A673 (cell line): ENCODE measurements around the gene SPINK1. TPM values are rescaled to one million over a fixed set of nuclear protein-coding genes. Genes with fewer than 3 reads are reported as not detected.

Experiments
- BruUV-seq: library from RNA; stranded (reverse); fragments of 400-500 nt; replicated peaks from 2 replicates; lab custom pipeline; 2021; lab: Mats Ljungman, UMichigan
- CTCF ChIA-PET: fragments of 300-600 bp; sonication (Branson Sonifier 250); formaldehyde crosslinking; loops from one replicate; lab custom pipeline; 2022; ENCODE audit warnings: antibody characterized with exemption; lab: Charles Lee
- POLR2A ChIA-PET: fragments of 300-600 bp; sonication (Branson Sonifier 250); formaldehyde crosslinking; loops from one replicate; lab custom pipeline; 2022; ENCODE audit warnings: antibody characterized with exemption; ENCODE audit not compliant: low non-redundant PET; lab: Charles Lee
- DNase-seq: peaks from one replicate; pipeline ENCODE4 v3.0.0-alpha.2; 2015; ENCODE audit warnings: low spot score
- H3K27ac ChIP-seq: fragments of 200-600 bp; sonication (generic); 2 replicates; pipeline ENCODE4 v1.5.1; 2016; ENCODE audit warnings: mixed run types, low read depth, mild to moderate bottlenecking, mixed read lengths, antibody characterized with exemption, low read length; ENCODE audit not compliant: poor library complexity, severe bottlenecking
- H3K27me3 ChIP-seq: fragments of 200-600 bp; sonication (generic); replicated peaks from 2 replicates; pipeline ENCODE4 v1.6.1; 2017; ENCODE audit warnings: mixed run types, low read depth, mild to moderate bottlenecking, mixed read lengths, antibody characterized with exemption, low read length; ENCODE audit not compliant: insufficient read depth, poor library complexity
- H3K36me3 ChIP-seq: fragments of 200-600 bp; sonication (generic); 2 replicates; pipeline ENCODE4 v1.6.1; 2016; ENCODE audit warnings: mixed run types, mild to moderate bottlenecking, mixed read lengths, antibody characterized with exemption, low read length; ENCODE audit not compliant: insufficient read depth, poor library complexity, severe bottlenecking
- H3K4me1 ChIP-seq: fragments of 200-600 bp; sonication (generic); 2 replicates; pipeline ENCODE4 v1.6.1; 2017; ENCODE audit warnings: mixed run types, mild to moderate bottlenecking, mixed read lengths, antibody characterized with exemption, low read length; ENCODE audit not compliant: insufficient read depth, poor library complexity, severe bottlenecking
- H3K4me3 ChIP-seq: fragments of 200-600 bp; sonication (generic); 2 replicates; pipeline ENCODE4 v1.5.1; 2016; ENCODE audit warnings: low read depth, mixed run types, mild to moderate bottlenecking, mixed read lengths, low read length; ENCODE audit not compliant: poor library complexity, severe bottlenecking
- H3K9me3 ChIP-seq: fragments of 200-600 bp; sonication (generic); 2 replicates; pipeline ENCODE4 v1.6.1; 2016; ENCODE audit warnings: mixed run types, low read depth, mild to moderate bottlenecking, mixed read lengths, antibody characterized with exemption, low read length; ENCODE audit not compliant: poor library complexity, severe bottlenecking
- CTCF ChIP-seq: fragments of 300-800, 200-600 bp; sonication (generic); conservative IDR thresholded peaks from 2 replicates; pipeline ENCODE4 v1.5.1; 2017; ENCODE audit warnings: low read depth, mild to moderate bottlenecking, antibody characterized with exemption, low read length, moderate library complexity, mixed read lengths
- EZH2 ChIP-seq: fragments of 200-600 bp; sonication (generic); IDR thresholded peaks from 2 replicates; pipeline ENCODE4 v1.6.1; 2017; ENCODE audit warnings: borderline replicate concordance, low read depth, mild to moderate bottlenecking, mixed read lengths, antibody characterized with exemption, low read length; ENCODE audit not compliant: poor library complexity, severe bottlenecking
- intact Hi-C: fragments of 100-400 bp; cut with micrococcal nuclease; formaldehyde crosslinking; loops from one replicate; pipeline ENCODE4 v1.10.0; 2022; ENCODE audit not compliant: unreplicated experiment
- total RNA-seq: library from RNA; stranded (reverse); gene quantifications from 2 replicates; pipeline ENCODE4 v1.2.3, GENCODE V29; 2021

Gene SPINK1
- total RNA-seq, 1 experiment from 2014 or later, result not detected

GRCh38 chr5:147878066-147878759 is 46.7 kb upstream of the SPINK1 start, which contains the start of gene SCGB3A2:
Gene SCGB3A2 (plus strand): TSS chr5:147878711. CDS start chr5:147878804, 93 bp downstream.
- POLR2A ChIA-PET, result no interaction called here

GRCh38 chr5:147876626-147877025 is 45.2 kb upstream of the SPINK1 start:
- H3K4me1 ChIP-seq, result no peaks in the 10 kb centered on the region
- no TSS peak for BruUV-seq
- ChIA-PET POLR2A (no interaction called here), CTCF (no interaction called here)
- intact Hi-C loops, result no loop called here
- H3K36me3 ChIP-seq, result no peaks in the 10 kb centered on the region
- H3K9me3 ChIP-seq, result no peaks in the 10 kb centered on the region
- peaks cover 20% of the 10 kb centered on the region for H3K27me3 ChIP-seq
- DNase-seq, result no peak
- no peak overlapping the region for H3K4me3 ChIP-seq
- H3K27ac ChIP-seq, result no peak overlapping the region
- no peak for TF ChIP-seq EZH2
- TF ChIP-seq CTCF, result no peak

More at GRCh38 chr5:147878066-147878759, 46.7 kb upstream of the SPINK1 start, which contains the start of gene SCGB3A2:
- no peak for TF ChIP-seq EZH2
- no peak for TF ChIP-seq CTCF
- Histone ChIP-seq H3K27ac (no peak within 1 kb of the TSS), H3K4me3 (no peak within 1 kb of the TSS), H3K9me3 (no peaks in the 10 kb centered on the region), H3K27me3 (peaks cover 20% of the 10 kb centered on the region), H3K4me1 (no peaks in the 10 kb centered on the region), H3K36me3 (no peaks in the 10 kb centered on the region)
- no TSS peak for BruUV-seq
- CTCF ChIA-PET, result interaction anchor here (1.5 kb wide), 1 partner anchor 9 kb away, joined by 3 read pairs; no protein-coding TSS in a partner anchor
- intact Hi-C loops, result no loop called here
- no peak for DNase-seq

- POLR2A ChIA-PET, result no interaction called here
- Histone ChIP-seq H3K4me1 (no peaks in the 10 kb centered on the region), H3K4me3 (no peak overlapping the region), H3K27ac (no peak overlapping the region), H3K27me3 (peaks cover 20% of the 10 kb centered on the region), H3K9me3 (no peaks in the 10 kb centered on the region), H3K36me3 (no peaks in the 10 kb centered on the region)
- TF ChIP-seq CTCF, result no peak
- no peak for TF ChIP-seq EZH2
- intact Hi-C loops, result no loop called here
- no peak for DNase-seq
- no TSS peak for BruUV-seq
- CTCF ChIA-PET, result no interaction called here
These were observed 44.7 kb upstream of the SPINK1 start for GRCh38 chr5:147876141-147876540.
